Upper lobe of right lung (tissue), 1 donor: Measurements from ENCODE around the gene KLHL8. TPM values are rescaled to one million over a fixed set of nuclear protein-coding genes. Genes with fewer than 3 reads are reported as not detected.
"Not testable (repeated sequence)": the region's sequence is repeated elsewhere in the genome, so short reads cannot be mapped to it uniquely, and the experiment has no call there.

ENCODE experiments used
- ATAC-seq: fragments of 200-7000 bp; cut with Tn5 transposase; one replicate; pipeline ENCODE4 v1.9.1; 2020; ENCODE audit warnings: mild to moderate bottlenecking, moderate library complexity
- DNase-seq: peaks from one replicate; pipeline ENCODE4 v3.0.0-alpha.2; 2020
- H3K27ac ChIP-seq: fragments of 200-600 bp; one replicate; pipeline ENCODE4 v1.8.0; 2022
- H3K27me3 ChIP-seq: fragments of 200-600 bp; one replicate; pipeline ENCODE4 v1.8.0; 2022; ENCODE audit warnings: mild to moderate bottlenecking
- H3K36me3 ChIP-seq: fragments of 200-600 bp; one replicate; pipeline ENCODE4 v1.8.0; 2022
- H3K4me1 ChIP-seq: fragments of 200-600 bp; one replicate; pipeline ENCODE4 v1.8.0; 2022
- H3K4me3 ChIP-seq: fragments of 200-600 bp; one replicate; pipeline ENCODE4 v1.8.0; 2022; ENCODE audit warnings: mild to moderate bottlenecking
- H3K9me3 ChIP-seq: fragments of 200-600 bp; one replicate; pipeline ENCODE4 v1.8.0; 2022
- CTCF ChIP-seq: fragments of 200-600 bp; IDR thresholded peaks from one replicate; pipeline ENCODE4 v1.8.0; 2022; ENCODE audit warnings: antibody characterized with exemption
- intact Hi-C: fragments of 100-400 bp; cut with DNase I; formaldehyde crosslinking; loops from one replicate; pipeline ENCODE4 v1.11.0; 2022
- total RNA-seq: library from RNA; stranded (reverse); fragmentation: NEBNext Ultra II Directional; extraction: Animal tissue kit (Norgen Biotek cat#: 25700); gene quantifications from one replicate; pipeline ENCODE4 v1.2.1, GENCODE V29; 2021
- donor health status: DM: no; HTN: yes; CAD: no; lungs with severe emphysema.

The KLHL8 gene
- total RNA-seq, 1 donor from 2014 or later = 18.4 TPM

GRCh38 chr4:87224141-87224923, 3.9 kb upstream of the KLHL8 start:
- DNase-seq (no peak), ATAC-seq (no peak)
- Histone ChIP-seq H3K4me1 (no peaks in the 10 kb centered on the region), H3K27me3 (no peaks in the 10 kb centered on the region), H3K36me3 (no peaks in the 10 kb centered on the region), H3K9me3 (no peaks in the 10 kb centered on the region), H3K27ac (no peak overlapping the region), H3K4me3 (no peak overlapping the region)
- intact Hi-C loops = no loop called here
- TF ChIP-seq CTCF = no peak

GRCh38 chr4:87219632-87220093, 755 bp downstream of the KLHL8 start:
- no peak for TF ChIP-seq CTCF
- peak overlapping the region; percentile 90 for H3K27ac ChIP-seq
- H3K9me3 ChIP-seq = no peaks in the 10 kb centered on the region
- intact Hi-C loops = no loop called here
- no peaks in the 10 kb centered on the region for H3K36me3 ChIP-seq
- peak; percentile 45 for ATAC-seq
- no peaks in the 10 kb centered on the region for H3K27me3 ChIP-seq
- peaks cover 6% of the 10 kb centered on the region for H3K4me1 ChIP-seq
- peak; percentile 76 for DNase-seq
- H3K4me3 ChIP-seq = peak overlapping the region; percentile 99

- intact Hi-C loops, H3K4me3 ChIP-seq, H3K36me3 ChIP-seq, DNase-seq, H3K27ac ChIP-seq, H3K27me3 ChIP-seq, H3K9me3 ChIP-seq, ATAC-seq: not testable (repeated sequence)
- H3K4me1 ChIP-seq = peaks cover 18% of the 10 kb centered on the region
Observed at GRCh38 chr4:87217235-87217763, 3.1 kb downstream of the KLHL8 start.

- H3K9me3 ChIP-seq = no peaks in the 10 kb centered on the region
- DNase-seq (no peak), ATAC-seq (no peak)
- no peaks in the 10 kb centered on the region for H3K36me3 ChIP-seq
- no peaks in the 10 kb centered on the region for H3K27me3 ChIP-seq
- no peak overlapping the region for H3K4me3 ChIP-seq
- H3K27ac ChIP-seq = no peak overlapping the region
- peaks cover 18% of the 10 kb centered on the region for H3K4me1 ChIP-seq
- no peak for TF ChIP-seq CTCF
- intact Hi-C loops = no loop called here
Observed at GRCh38 chr4:87216469-87216868, 3.9 kb downstream of the KLHL8 start.

GRCh38 chr4:87213421-87214075, 6.9 kb downstream of the KLHL8 start:
- TF ChIP-seq CTCF = no peak
- intact Hi-C loops = no loop called here
- ATAC-seq = peak; percentile 57

More at GRCh38 chr4:87213421-87214075, 6.9 kb downstream of the KLHL8 start:
- H3K27ac ChIP-seq = peak overlapping the region; percentile 7
- H3K36me3 ChIP-seq = no peaks in the 10 kb centered on the region
- no peak overlapping the region for H3K4me3 ChIP-seq
- DNase-seq = no peak
- no peaks in the 10 kb centered on the region for H3K9me3 ChIP-seq
- H3K4me1 ChIP-seq = peaks cover 14% of the 10 kb centered on the region
- H3K27me3 ChIP-seq = no peaks in the 10 kb centered on the region
